Keratinocyte (primary cell): ENCODE measurements around the gene NSUN4. TPM values are rescaled to one million over a fixed set of nuclear protein-coding genes. Genes with fewer than 3 reads are reported as not detected.

Source experiments
- DNase-seq: peaks from one replicate; pipeline ENCODE4 v3.0.0-alpha.2; 2011; ENCODE audit warnings: low read depth, missing footprints, low spot score
- FAIRE-seq: peaks from 2 replicates; lab custom pipeline; 2011; peaks lifted over from hg19 to GRCh38; lab: Jason Lieb, UNC
- H2AFZ ChIP-seq: 2 replicates; pipeline ENCODE4 v1.6.0; 2012; ENCODE audit warnings: low read length, control low read depth, inconsistent platforms; ENCODE audit not compliant: control insufficient read depth
- H3K27ac ChIP-seq: 2 replicates; pipeline ENCODE4 v1.5.1; 2011; ENCODE audit warnings: low read length; ENCODE audit not compliant: control insufficient read depth, insufficient read depth
- H3K27me3 ChIP-seq: 3 replicates; pipeline ENCODE4 v1.6.0; 2011; ENCODE audit warnings: low read length; ENCODE audit not compliant: control insufficient read depth, insufficient read depth; ENCODE audit errors: extremely low read depth
- H3K36me3 ChIP-seq, 2 experiments: 2 replicates in 1 of 2; 3 replicates in 1 of 2; pipeline ENCODE4 v1.5.1; 2011; ENCODE audit warnings: low read length in 2 of 2, mild to moderate bottlenecking in 1 of 2; ENCODE audit not compliant: control insufficient read depth in 2 of 2, insufficient read depth in 2 of 2; ENCODE audit errors: extremely low read depth in 1 of 2
- H3K4me1 ChIP-seq: 3 replicates; pipeline ENCODE4 v1.5.1; 2011; ENCODE audit warnings: low read length; ENCODE audit not compliant: control insufficient read depth, insufficient read depth; ENCODE audit errors: extremely low read depth
- H3K4me2 ChIP-seq: 3 replicates; pipeline ENCODE4 v1.6.0; 2011; ENCODE audit warnings: low read depth, low read length; ENCODE audit not compliant: control insufficient read depth, insufficient read depth; ENCODE audit errors: extremely low read depth
- H3K4me3 ChIP-seq, 3 experiments: fragments of 200-600 bp in 1 of 3; sonication (generic) in 1 of 3; 2 replicates in 2 of 3; 3 replicates in 1 of 3; pipeline ENCODE4 v1.5.1; 2011 to 2016; ENCODE audit warnings: low read length in 3 of 3, mild to moderate bottlenecking in 3 of 3, control low read depth in 2 of 3, inconsistent platforms in 1 of 3, low read depth in 1 of 3, mixed read lengths in 1 of 3, mixed run types in 1 of 3, moderate library complexity in 1 of 3; ENCODE audit not compliant: control insufficient read depth in 2 of 3, insufficient read depth in 2 of 3; ENCODE audit errors: extremely low read depth in 1 of 3
- H3K79me2 ChIP-seq: 2 replicates; pipeline ENCODE4 v1.6.0; 2012; ENCODE audit warnings: low read length; ENCODE audit not compliant: control insufficient read depth, insufficient read depth
- H3K9ac ChIP-seq: 3 replicates; pipeline ENCODE4 v1.6.0; 2011; ENCODE audit warnings: low read length; ENCODE audit not compliant: control insufficient read depth, insufficient read depth; ENCODE audit errors: extremely low read depth
- H3K9me1 ChIP-seq: 3 replicates; pipeline ENCODE4 v1.6.0; 2011; ENCODE audit warnings: low read length; ENCODE audit not compliant: control insufficient read depth, insufficient read depth; ENCODE audit errors: extremely low read depth
- H3K9me3 ChIP-seq: 2 replicates; pipeline ENCODE4 v1.5.1; 2012; ENCODE audit warnings: low read depth, low read length; ENCODE audit not compliant: control insufficient read depth
- H4K20me1 ChIP-seq: 3 replicates; pipeline ENCODE4 v1.6.0; 2011; ENCODE audit warnings: low read length; ENCODE audit not compliant: control insufficient read depth, insufficient read depth; ENCODE audit errors: extremely low read depth
- CTCF ChIP-seq, 3 experiments: IDR thresholded peaks in 1 of 3; conservative IDR thresholded peaks in 1 of 3; optimal IDR thresholded peaks in 1 of 3; 2 replicates in 2 of 3; 3 replicates in 1 of 3; pipeline versions ENCODE3 to v1.5.1; 2011; ENCODE audit warnings: low read length in 3 of 3, mild to moderate bottlenecking in 3 of 3, moderate library complexity in 2 of 3, control low read depth in 1 of 3, inconsistent platforms in 1 of 3; ENCODE audit not compliant: insufficient read depth in 2 of 3; ENCODE audit errors: extremely low read depth in 1 of 3
- EZH2 ChIP-seq: IDR thresholded peaks from one replicate; pipeline ENCODE4 v1.6.1; 2012; ENCODE audit warnings: inconsistent platforms, mild to moderate bottlenecking, low read length, moderate library complexity
- dilution Hi-C: fragments of 300-500 bp; cut with MboI; formaldehyde crosslinking; loops from one replicate; pipeline ENCODE4 v1.7.0; 2020; ENCODE audit warnings: low sequenced_read_pairs; ENCODE audit not compliant: extremely low pct_ligation_motif_present
- polyA plus RNA-seq, 5 experiments: library from polyadenylated mRNA; depleted of rRNA in 3 of 5; stranded (reverse) in 3 of 5; stranded (forward) in 1 of 5; unstranded in 1 of 5; fragments of >200 nt; gene quantifications; 1 replicate in 1 of 5; 2 replicates in 3 of 5; 3 replicates in 1 of 5; pipeline versions ENCODE4 v1.2.1 to v1.2.3, GENCODE V29; 2011 to 2012; ENCODE audit warnings: missing spikeins in 2 of 5, low read depth in 1 of 5, low replicate concordance in 1 of 5

NSUN4 gene
- polyA plus RNA-seq, 1 donor (not counting 4 experiments of a cell fraction or from before 2014, with no cell fraction given) = 26.3 TPM

GRCh38 chr1:46301406-46301807 lies 39.2 kb upstream of the NSUN4 start:
- peaks cover 3% of the 10 kb centered on the region for H4K20me1 ChIP-seq
- peak overlapping the region; percentile 99 for H3K4me2 ChIP-seq
- DNase-seq (no peak), FAIRE-seq (no peak)
- H3K9ac ChIP-seq = peak overlapping the region; percentile 96
- H3K79me2 ChIP-seq = peaks cover 78% of the 10 kb centered on the region
- H3K4me1 ChIP-seq = peaks cover 17% of the 10 kb centered on the region
- no peaks in the 10 kb centered on the region for H3K27me3 ChIP-seq
- peak overlapping the region; percentile 76 to 99 (median 99) for H3K4me3 ChIP-seq
- peaks cover 5 to 13% of the 10 kb centered on the region in 2 experiments for H3K36me3 ChIP-seq
- H3K9me1 ChIP-seq = no peaks in the 10 kb centered on the region
- no peak for TF ChIP-seq EZH2
- TF ChIP-seq CTCF (optimal IDR thresholded peaks at IDR 0.05 in 1 of 3, IDR thresholded peaks at IDR 0.05 in 1 of 3, conservative IDR thresholded peaks at IDR 0.05 in 1 of 3; ENCODE audit: extremely low read depth in 1 of 3, insufficient read depth in 2 of 3, low read length in 3 of 3) = no peak
- H3K9me3 ChIP-seq = no peaks in the 10 kb centered on the region
- H2AFZ ChIP-seq = no peak overlapping the region
- H3K27ac ChIP-seq = peak overlapping the region; percentile 98
- dilution Hi-C loops = no loop called here

- FAIRE-seq (no peak), DNase-seq (no peak)
- H3K4me2 ChIP-seq = peak overlapping the region; percentile 99
- H3K9ac ChIP-seq = peak overlapping the region; percentile 96
- peak overlapping the region; percentile 76 to 99 (median 99) for H3K4me3 ChIP-seq
- peaks cover 17% of the 10 kb centered on the region for H3K4me1 ChIP-seq
- peak overlapping the region; percentile 98 for H3K27ac ChIP-seq
- no peaks in the 10 kb centered on the region for H3K9me3 ChIP-seq
- H3K36me3 ChIP-seq = peaks cover 5 to 9% of the 10 kb centered on the region in 2 experiments
- TF ChIP-seq EZH2 = no peak
- peak in 1 of 3 experiments; percentile 27 for TF ChIP-seq CTCF (optimal IDR thresholded peaks at IDR 0.05 in 1 of 3, IDR thresholded peaks at IDR 0.05 in 1 of 3, conservative IDR thresholded peaks at IDR 0.05 in 1 of 3; ENCODE audit: extremely low read depth in 1 of 3, insufficient read depth in 2 of 3, low read length in 3 of 3)
- no peaks in the 10 kb centered on the region for H3K27me3 ChIP-seq
- peaks cover 84% of the 10 kb centered on the region for H3K79me2 ChIP-seq
- H4K20me1 ChIP-seq = peaks cover 3% of the 10 kb centered on the region
- H3K9me1 ChIP-seq = no peaks in the 10 kb centered on the region
- H2AFZ ChIP-seq = peak overlapping the region; percentile 37
- dilution Hi-C loops = no loop called here
These were observed 38.6 kb upstream of the NSUN4 start for GRCh38 chr1:46301808-46302640.
